ENCODE data around the gene CTXND1. TPM values are rescaled to one million over a fixed set of nuclear protein-coding genes. Genes with fewer than 3 reads are reported as not detected.
A peak's percentile ranks its signal among the peaks of the same experiment; 100 is the strongest.

The CTXND1 gene
- total RNA-seq, 1 donor, result not detected

DNA sequence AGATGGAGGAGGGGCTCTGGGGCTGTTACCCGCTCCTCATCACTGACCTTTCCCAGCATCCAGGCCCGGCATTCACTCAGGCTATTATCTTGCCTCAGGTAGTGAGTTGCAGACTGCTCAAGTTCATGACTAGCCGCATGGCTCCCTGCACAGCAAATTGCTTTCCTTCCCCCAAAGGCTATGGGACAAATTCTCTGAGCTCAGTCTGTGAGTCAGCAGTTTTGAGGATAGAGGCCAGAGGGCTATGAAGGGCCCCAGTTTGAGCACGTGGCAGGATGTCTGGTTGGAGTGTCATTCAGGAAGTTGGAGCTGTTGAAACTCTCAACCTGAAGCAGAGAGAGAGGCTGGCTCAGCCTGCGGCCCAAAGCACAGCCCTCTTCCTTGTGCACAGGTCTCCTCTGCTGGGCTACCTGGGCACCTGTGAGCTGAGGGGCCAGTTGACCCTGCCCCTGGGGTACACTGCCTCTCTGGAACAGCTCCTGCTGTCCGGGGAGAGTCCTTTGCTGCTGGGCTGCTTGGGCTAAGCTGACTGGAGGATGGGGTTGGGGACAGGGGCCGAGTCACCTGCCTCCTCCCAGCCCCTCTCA, 91.3 kb downstream of the CTXND1 start:
- H3K36me3 ChIP-seq (ENCODE audit: insufficient read depth, low read length), result peaks cover 23% of the 10 kb centered on the region
- peaks cover 15% of the 10 kb centered on the region for H3K4me1 ChIP-seq (ENCODE audit: insufficient read depth, low read length)
- H3K4me2 ChIP-seq (ENCODE audit: insufficient read depth, low read length), result no peak overlapping the region

DNA sequence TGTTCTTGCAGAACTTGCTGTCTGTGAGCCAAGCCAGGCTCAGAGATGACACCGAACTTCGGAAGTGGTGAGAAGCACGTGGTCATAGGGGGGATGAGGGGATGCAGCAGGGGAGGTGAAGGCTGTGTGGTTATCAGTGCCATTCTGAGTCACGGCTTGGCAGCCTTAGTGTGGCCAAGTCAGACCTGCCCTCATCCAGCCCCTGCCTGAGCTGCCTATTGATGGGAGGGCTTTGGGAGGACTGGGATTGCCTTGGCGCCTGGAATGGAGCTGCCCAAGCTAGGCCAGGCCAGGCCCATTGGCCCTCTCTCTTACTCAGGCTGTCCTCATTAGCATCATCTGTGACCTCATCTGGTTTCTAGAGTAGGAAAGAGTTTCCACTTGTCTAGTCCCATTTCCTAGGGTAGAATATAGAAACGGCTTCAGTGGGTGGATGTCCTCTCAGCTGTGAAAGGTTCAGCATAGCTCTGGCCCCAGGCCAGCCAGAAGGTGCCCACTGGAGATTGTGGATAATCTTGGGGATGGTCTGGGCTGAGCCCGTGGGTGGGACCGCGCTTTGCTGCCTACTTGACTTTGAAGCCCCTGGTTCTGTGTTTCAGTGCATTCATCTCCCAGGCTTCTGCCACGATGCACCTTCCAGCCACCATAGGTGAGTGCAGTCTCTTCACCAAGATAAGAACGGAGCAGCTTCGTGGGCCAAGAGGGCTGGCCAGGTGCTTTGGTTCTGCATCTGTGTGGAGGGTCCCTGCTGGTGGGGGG, 92.0 kb downstream of the CTXND1 start:
- Histone ChIP-seq H3K27ac (ENCODE audit: low read depth, low read length) (peak overlapping the region; percentile 55), H3K79me2 (ENCODE audit: insufficient read depth, low read length) (peaks cover 1% of the 10 kb centered on the region), H4K20me1 (ENCODE audit: insufficient read depth, low read length) (no peaks in the 10 kb centered on the region), H3K9me3 (ENCODE audit: low read depth, low read length) (no peaks in the 10 kb centered on the region), H3K4me3 (ENCODE audit: insufficient read depth, low read length) (no peak overlapping the region), H3K4me2 (ENCODE audit: insufficient read depth, low read length) (no peak overlapping the region), H3K4me1 (ENCODE audit: insufficient read depth, low read length) (peaks cover 15% of the 10 kb centered on the region), H2AFZ (ENCODE audit: low read length) (peak overlapping the region; percentile 45), H3K27me3 (ENCODE audit: insufficient read depth, low read length) (no peaks in the 10 kb centered on the region), H3K36me3 (ENCODE audit: insufficient read depth, low read length) (peaks cover 23% of the 10 kb centered on the region)
- TF ChIP-seq, protein P1, sequence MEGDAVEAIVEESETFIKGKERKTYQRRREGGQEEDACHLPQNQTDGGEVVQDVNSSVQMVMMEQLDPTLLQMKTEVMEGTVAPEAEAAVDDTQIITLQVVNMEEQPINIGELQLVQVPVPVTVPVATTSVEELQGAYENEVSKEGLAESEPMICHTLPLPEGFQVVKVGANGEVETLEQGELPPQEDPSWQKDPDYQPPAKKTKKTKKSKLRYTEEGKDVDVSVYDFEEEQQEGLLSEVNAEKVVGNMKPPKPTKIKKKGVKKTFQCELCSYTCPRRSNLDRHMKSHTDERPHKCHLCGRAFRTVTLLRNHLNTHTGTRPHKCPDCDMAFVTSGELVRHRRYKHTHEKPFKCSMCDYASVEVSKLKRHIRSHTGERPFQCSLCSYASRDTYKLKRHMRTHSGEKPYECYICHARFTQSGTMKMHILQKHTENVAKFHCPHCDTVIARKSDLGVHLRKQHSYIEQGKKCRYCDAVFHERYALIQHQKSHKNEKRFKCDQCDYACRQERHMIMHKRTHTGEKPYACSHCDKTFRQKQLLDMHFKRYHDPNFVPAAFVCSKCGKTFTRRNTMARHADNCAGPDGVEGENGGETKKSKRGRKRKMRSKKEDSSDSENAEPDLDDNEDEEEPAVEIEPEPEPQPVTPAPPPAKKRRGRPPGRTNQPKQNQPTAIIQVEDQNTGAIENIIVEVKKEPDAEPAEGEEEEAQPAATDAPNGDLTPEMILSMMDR (IDR thresholded peaks at IDR 0.05; ENCODE audit: extremely low read depth, low read depth, low read length), result no peak
- peak; percentile 83 for DNase-seq (ENCODE audit: insufficient read length, low spot score, missing footprints)

More for the DNA sequence above, 91.3 kb downstream of the CTXND1 start:
- Histone ChIP-seq H3K9me3 (ENCODE audit: low read depth, low read length) (no peaks in the 10 kb centered on the region), H3K27ac (ENCODE audit: low read depth, low read length) (peak overlapping the region; percentile 55), H4K20me1 (ENCODE audit: insufficient read depth, low read length) (no peaks in the 10 kb centered on the region), H2AFZ (ENCODE audit: low read length) (peak overlapping the region; percentile 45), H3K79me2 (ENCODE audit: insufficient read depth, low read length) (no peaks in the 10 kb centered on the region), H3K4me3 (ENCODE audit: insufficient read depth, low read length) (no peak overlapping the region), H3K27me3 (ENCODE audit: insufficient read depth, low read length) (no peaks in the 10 kb centered on the region)
- DNase-seq (ENCODE audit: insufficient read length, low spot score, missing footprints), result peak; percentile 89
- TF ChIP-seq, protein P1 (IDR thresholded peaks at IDR 0.05; ENCODE audit: extremely low read depth, low read depth, low read length), result no peak

DNA sequence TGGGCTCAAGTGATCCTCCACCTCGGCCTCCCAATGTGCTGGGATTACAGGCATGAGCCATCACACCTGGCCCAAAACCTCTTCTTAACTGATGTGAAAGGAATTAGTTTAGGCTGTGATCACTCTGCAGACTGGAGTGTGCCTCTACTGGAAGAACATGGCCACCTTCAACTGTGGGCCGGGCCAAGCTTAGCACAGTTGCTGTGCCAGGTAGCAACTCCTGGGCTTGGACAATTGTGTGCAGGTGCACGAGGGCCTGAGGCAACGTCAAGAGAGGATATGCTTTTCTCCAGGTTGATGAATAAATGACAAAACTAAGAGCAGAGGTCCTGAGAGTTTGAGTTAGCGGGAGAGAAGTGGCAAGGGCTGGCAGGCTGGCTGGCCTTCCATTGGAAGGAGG, 92.7 kb downstream of the CTXND1 start:
- no peak overlapping the region for H3K4me2 ChIP-seq (ENCODE audit: insufficient read depth, low read length)
- peaks cover 23% of the 10 kb centered on the region for H3K36me3 ChIP-seq (ENCODE audit: insufficient read depth, low read length)
- no peak overlapping the region for H3K4me3 ChIP-seq (ENCODE audit: insufficient read depth, low read length)
- no peaks in the 10 kb centered on the region for H3K9me3 ChIP-seq (ENCODE audit: low read depth, low read length)
- H2AFZ ChIP-seq (ENCODE audit: low read length), result no peak overlapping the region
- peaks cover 17% of the 10 kb centered on the region for H3K4me1 ChIP-seq (ENCODE audit: insufficient read depth, low read length)
- TF ChIP-seq, protein P1 (IDR thresholded peaks at IDR 0.05; ENCODE audit: extremely low read depth, low read depth, low read length), result no peak
- no peak for DNase-seq (ENCODE audit: insufficient read length, low spot score, missing footprints)
- H3K79me2 ChIP-seq (ENCODE audit: insufficient read depth, low read length), result peaks cover 8% of the 10 kb centered on the region
- peak overlapping the region; percentile 36 for H3K27ac ChIP-seq (ENCODE audit: low read depth, low read length)
- H4K20me1 ChIP-seq (ENCODE audit: insufficient read depth, low read length), result no peaks in the 10 kb centered on the region
- H3K27me3 ChIP-seq (ENCODE audit: insufficient read depth, low read length), result no peaks in the 10 kb centered on the region

DNA sequence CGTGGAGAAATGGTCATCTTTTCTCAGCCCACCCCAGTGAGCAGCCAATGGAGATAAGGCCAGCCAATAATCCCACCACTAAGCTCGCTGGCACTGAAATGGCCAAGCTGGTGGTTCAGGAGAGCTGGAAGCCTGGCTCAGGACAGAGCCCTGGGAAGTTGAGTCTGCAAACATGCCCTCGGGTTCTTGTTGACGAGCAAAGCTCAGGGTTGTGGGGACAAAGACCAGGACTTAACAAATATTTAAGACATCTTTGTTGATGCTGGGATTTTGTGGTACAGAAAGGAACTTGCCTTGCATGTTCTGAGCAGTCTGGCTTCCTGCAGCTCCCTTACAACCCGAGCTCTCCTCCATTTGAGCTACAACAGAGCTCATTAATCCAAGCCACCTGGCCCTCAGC, 94.8 kb downstream of the CTXND1 start:
- TF ChIP-seq, protein P1 (IDR thresholded peaks at IDR 0.05; ENCODE audit: extremely low read depth, low read depth, low read length), result no peak
- Histone ChIP-seq H3K36me3 (ENCODE audit: insufficient read depth, low read length) (peaks cover 8% of the 10 kb centered on the region), H3K4me3 (ENCODE audit: insufficient read depth, low read length) (no peak overlapping the region), H3K79me2 (ENCODE audit: insufficient read depth, low read length) (peaks cover 12% of the 10 kb centered on the region), H3K27me3 (ENCODE audit: insufficient read depth, low read length) (no peaks in the 10 kb centered on the region), H3K9me3 (ENCODE audit: low read depth, low read length) (no peaks in the 10 kb centered on the region), H3K27ac (ENCODE audit: low read depth, low read length) (no peak overlapping the region), H4K20me1 (ENCODE audit: insufficient read depth, low read length) (no peaks in the 10 kb centered on the region), H3K4me1 (ENCODE audit: insufficient read depth, low read length) (peaks cover 29% of the 10 kb centered on the region), H2AFZ (ENCODE audit: low read length) (no peak overlapping the region), H3K4me2 (ENCODE audit: insufficient read depth, low read length) (no peak overlapping the region)
- no peak for DNase-seq (ENCODE audit: insufficient read length, low spot score, missing footprints)

Measured in osteoblast (primary cell).